B cell (primary cell): ENCODE data around the gene NEK5. TPM values are rescaled to one million over a fixed set of nuclear protein-coding genes. Genes with fewer than 3 reads are reported as not detected.

Source experiments
- ATAC-seq: fragments of 200-7000 bp; cut with Tn5 transposase; one replicate; pipeline ENCODE4 v1.10.0; 2021; ENCODE audit warnings: low read depth, mild to moderate bottlenecking, moderate number of reproducible peaks, moderate library complexity
- CTCF ChIA-PET: fragments of 350-600 bp; sonication (Branson Sonifier 250); formaldehyde crosslinking; loops from one replicate; lab custom pipeline; 2021; ENCODE audit warnings: antibody characterized with exemption, inconsistent platforms; lab: Charles Lee
- POLR2A ChIA-PET: fragments of 350-600 bp; sonication (Branson Sonifier 250); formaldehyde crosslinking; loops from one replicate; lab custom pipeline; 2021; ENCODE audit warnings: antibody characterized with exemption; lab: Charles Lee
- DNase-seq: peaks from one replicate; pipeline ENCODE4 v3.0.0; 2013
- H2AFZ ChIP-seq: 2 replicates; pipeline ENCODE4 v1.6.1; 2012; ENCODE audit warnings: mild to moderate bottlenecking, low read depth, low read length; ENCODE audit not compliant: insufficient read depth, poor library complexity, severe bottlenecking
- H3K27ac ChIP-seq, 2 donors: 1 replicate in 1 of 2; 2 replicates in 1 of 2; pipeline ENCODE4 v1.5.1; 2012 to 2013; ENCODE audit warnings: low read length in 2 of 2, mild to moderate bottlenecking in 2 of 2, moderate library complexity in 1 of 2
- H3K27me3 ChIP-seq, 4 experiments: fragments of 200-600 bp in 1 of 4; sonication (generic) in 1 of 4; replicated peaks in 1 of 4; 1 replicate in 2 of 4; 2 replicates in 2 of 4; pipeline versions ENCODE4 v1.6.1 to v1.7.0; 2013 to 2016; ENCODE audit warnings: low read length in 3 of 4, mild to moderate bottlenecking in 2 of 4, mixed read lengths in 1 of 4, moderate library complexity in 1 of 4; ENCODE audit not compliant: insufficient read depth in 4 of 4, control insufficient read depth in 3 of 4; ENCODE audit errors: control extremely low read depth in 1 of 4
- H3K36me3 ChIP-seq, 2 experiments: replicated peaks in 1 of 2; 1 replicate in 1 of 2; 2 replicates in 1 of 2; pipeline versions ENCODE4 v1.6.1 to v1.7.1; 2013; ENCODE audit warnings: low read length in 1 of 2; ENCODE audit not compliant: insufficient read depth in 2 of 2, control insufficient read depth in 1 of 2; ENCODE audit errors: control extremely low read depth in 1 of 2, extremely low read depth in 1 of 2
- H3K4me1 ChIP-seq, 2 donors: fragments of 200-600 bp in 1 of 2; sonication (generic) in 1 of 2; 1 replicate in 1 of 2; 2 replicates in 1 of 2; pipeline versions ENCODE4 v1.5.1 to v1.6.1; 2013 to 2017; ENCODE audit warnings: low read length in 2 of 2; ENCODE audit not compliant: control insufficient read depth in 2 of 2, insufficient read depth in 2 of 2
- H3K4me2 ChIP-seq: replicated peaks from 2 replicates; pipeline ENCODE3; 2012; ENCODE audit warnings: mild to moderate bottlenecking, low read depth, low read length; ENCODE audit not compliant: poor library complexity, severe bottlenecking
- H3K4me3 ChIP-seq, 5 experiments: fragments of 200-600 bp in 1 of 5; sonication (generic) in 1 of 5; 1 replicate in 3 of 5; 2 replicates in 2 of 5; pipeline versions ENCODE4 v1.5.1 to v1.7.0; 2011 to 2016; ENCODE audit warnings: low read length in 4 of 5, mild to moderate bottlenecking in 4 of 5, low read depth in 2 of 5, control low read depth in 1 of 5, moderate library complexity in 1 of 5; ENCODE audit not compliant: insufficient read depth in 1 of 5; ENCODE audit errors: control extremely low read depth in 1 of 5, extremely low read depth in 1 of 5
- H3K79me2 ChIP-seq: fragments of 200-600 bp; sonication (generic); one replicate; pipeline ENCODE4 v1.6.0; 2016; ENCODE audit warnings: low read length; ENCODE audit not compliant: control insufficient read depth, insufficient read depth
- H3K9ac ChIP-seq: fragments of 200-600 bp; sonication (generic); 2 replicates; pipeline ENCODE4 v1.6.1; 2017; ENCODE audit warnings: mild to moderate bottlenecking, low read length, moderate library complexity
- H3K9me3 ChIP-seq, 3 donors: one replicate each; pipeline versions ENCODE4 v1.6.1 to v1.7.1; 2013; ENCODE audit warnings: low read length in 2 of 3; ENCODE audit not compliant: control insufficient read depth in 2 of 3, insufficient read depth in 1 of 3; ENCODE audit errors: control extremely low read depth in 1 of 3
- H4K20me1 ChIP-seq: 2 replicates; pipeline ENCODE4 v1.6.0; 2012; ENCODE audit warnings: mild to moderate bottlenecking, low read length; ENCODE audit not compliant: insufficient read depth, control insufficient read depth, poor library complexity, severe bottlenecking
- H3K27ac Mint-ChIP-seq: one replicate; pipeline ENCODE4 v1.8.0; 2021; ENCODE audit warnings: mixed read lengths
- H3K27me3 Mint-ChIP-seq: one replicate; pipeline ENCODE4 v1.8.0; 2021; ENCODE audit warnings: mixed read lengths
- H3K4me1 Mint-ChIP-seq: one replicate; pipeline ENCODE4 v1.8.0; 2021; ENCODE audit warnings: mixed read lengths
- H3K4me3 Mint-ChIP-seq: one replicate; pipeline ENCODE4 v1.8.0; 2021; ENCODE audit warnings: mixed read lengths
- H3K9me3 Mint-ChIP-seq: one replicate; pipeline ENCODE4 v1.8.0; 2022; ENCODE audit warnings: mixed read lengths; ENCODE audit not compliant: insufficient read depth
- CTCF ChIP-seq: fragments of 200-600 bp; IDR thresholded peaks from one replicate; pipeline ENCODE4 v1.8.0; 2022; ENCODE audit warnings: antibody characterized with exemption, mild to moderate bottlenecking
- EZH2 ChIP-seq: IDR thresholded peaks from 2 replicates; pipeline ENCODE4 v1.6.1; 2012; ENCODE audit warnings: borderline replicate concordance, low read depth, mild to moderate bottlenecking, moderate library complexity, low read length; ENCODE audit not compliant: insufficient read depth, poor library complexity, severe bottlenecking
- WGBS: methylation state at CpG from one replicate; pipeline ENCODE4 v1.1.5; 2013; ENCODE audit warnings: missing lambda C conversion rate; ENCODE audit not compliant: insufficient coverage; 5-methylcytosine and 5-hydroxymethylcytosine counted together
- intact Hi-C: fragments of 100-400 bp; cut with micrococcal nuclease; formaldehyde crosslinking; loops from one replicate; pipeline ENCODE4 v1.10.0; 2022
- polyA plus RNA-seq: library from polyadenylated mRNA; depleted of rRNA; stranded (reverse); fragments of >200 nt; gene quantifications from 2 replicates; pipeline ENCODE4 v1.2.3, GENCODE V29; 2012
- total RNA-seq, 2 donors: library from RNA; stranded (reverse); fragments of 120-200 nt in 1 of 2; gene quantifications; 1 replicate in 1 of 2; 2 replicates in 1 of 2; pipeline versions ENCODE4 v1.2.3 to v1.2.4, GENCODE V29; 2013 to 2022

Gene NEK5
- total and polyA plus RNA-seq, 2 donors (not counting 1 experiment from before 2014, with no cell fraction given) = not detected

GRCh38 chr13:52005841-52006522 is 122.9 kb downstream of the NEK5 start:
- Mint-ChIP-seq H3K27ac (no peak overlapping the region), H3K27me3 (peaks cover 29% of the 10 kb centered on the region), H3K4me3 (no peak overlapping the region), H3K4me1 (peaks cover 2% of the 10 kb centered on the region), H3K9me3 (no peaks in the 10 kb centered on the region)
- ATAC-seq = no peak
- H3K27ac ChIP-seq = no peak overlapping the region
- peaks cover 0 to 17% (median 9%) of the 10 kb centered on the region in 4 experiments for H3K27me3 ChIP-seq
- POLR2A ChIA-PET = no interaction called here
- H3K4me2 ChIP-seq = no peak overlapping the region
- intact Hi-C loops = no loop called here
- TF ChIP-seq EZH2 (no peak), CTCF (no peak)
- H3K4me3 ChIP-seq = no peak overlapping the region
- WGBS = 90% methylated on average over 5 of the region's 13 CpGs
- H3K9me3 ChIP-seq = no peaks in the 10 kb centered on the region
- no peak overlapping the region for H2AFZ ChIP-seq
- DNase-seq = no peak
- H3K9ac ChIP-seq = no peak overlapping the region
- H4K20me1 ChIP-seq = no peaks in the 10 kb centered on the region
- H3K36me3 ChIP-seq = no peaks in the 10 kb centered on the region
- peaks cover 3 to 5% of the 10 kb centered on the region in 2 donors for H3K4me1 ChIP-seq
- no peaks in the 10 kb centered on the region for H3K79me2 ChIP-seq
- CTCF ChIA-PET = no interaction called here

- Mint-ChIP-seq H3K27me3 (peaks cover 25% of the 10 kb centered on the region), H3K4me3 (no peak overlapping the region), H3K27ac (no peak overlapping the region), H3K4me1 (no peaks in the 10 kb centered on the region), H3K9me3 (no peaks in the 10 kb centered on the region)
- Histone ChIP-seq H3K36me3 (no peaks in the 10 kb centered on the region), H2AFZ (no peak overlapping the region), H3K79me2 (no peaks in the 10 kb centered on the region), H3K4me3 (no peak overlapping the region), H3K4me1 (no peaks in the 10 kb centered on the region), H3K27ac (no peak overlapping the region), H3K27me3 (peaks cover 0 to 11% (median 2%) of the 10 kb centered on the region in 4 experiments), H3K4me2 (no peak overlapping the region), H4K20me1 (no peaks in the 10 kb centered on the region), H3K9ac (no peak overlapping the region), H3K9me3 (no peaks in the 10 kb centered on the region)
- TF ChIP-seq EZH2 = no peak
- TF ChIP-seq CTCF = no peak
- POLR2A ChIA-PET = no interaction called here
- CTCF ChIA-PET = interaction anchor here (0.7 to 1.4 kb wide), 3 partner anchors 8 to 198 kb away, joined by 3 to 6 read pairs (median 4); partner anchors contain the start of gene ALG11
- DNase-seq (no peak), ATAC-seq (no peak)
- intact Hi-C loops = no loop called here
- 93% methylated on average over 7 of the region's 7 CpGs for WGBS
These were observed 124.2 kb downstream of the NEK5 start for GRCh38 chr13:52004511-52005170.
